WERI-Rb-1 (cell line): ENCODE data around the gene KSR1.
"Not testable (repeated sequence)": the region's sequence is repeated elsewhere in the genome, so short reads cannot be mapped to it uniquely, and the experiment has no call there.

Experiments
- DNase-seq: peaks from one replicate; pipeline ENCODE4 v3.0.0-alpha.2; 2020
- H3K27ac ChIP-seq: fragments of 250-450 bp; sonication (Bioruptor Pico); 2 replicates; pipeline ENCODE4 v1.5.1; 2020; ENCODE audit warnings: mild to moderate bottlenecking, moderate library complexity
- H3K27me3 ChIP-seq: fragments of 250-450 bp; sonication (Bioruptor Pico); 2 replicates; pipeline ENCODE4 v1.5.1; 2021; ENCODE audit warnings: mild to moderate bottlenecking, low read depth, moderate library complexity; ENCODE audit not compliant: insufficient read depth, severe bottlenecking
- H3K36me3 ChIP-seq: fragments of 250-450 bp; sonication (Bioruptor Pico); 2 replicates; pipeline ENCODE4 v1.5.1; 2020; ENCODE audit warnings: mild to moderate bottlenecking, moderate library complexity
- H3K4me3 ChIP-seq: 2 replicates; pipeline ENCODE4 v1.5.1; 2011; ENCODE audit warnings: low read depth, mild to moderate bottlenecking, control low read depth, low read length
- H3K9me3 ChIP-seq: fragments of 250-450 bp; sonication (Bioruptor Pico); 2 replicates; pipeline ENCODE4 v1.5.1; 2021; ENCODE audit warnings: mild to moderate bottlenecking, moderate library complexity; ENCODE audit not compliant: severe bottlenecking
- CTCF ChIP-seq: IDR thresholded peaks from 2 replicates; pipeline ENCODE4 v1.5.1; 2011; ENCODE audit warnings: low read depth, mild to moderate bottlenecking, control low read depth, inconsistent platforms, low read length

The KSR1 gene

GRCh38 chr17:27657620-27658019 lies 201.4 kb downstream of the KSR1 start:
- TF ChIP-seq CTCF = no peak
- Histone ChIP-seq H3K9me3 (no peaks in the 10 kb centered on the region), H3K27ac (no peak overlapping the region), H3K36me3 (no peaks in the 10 kb centered on the region), H3K4me3 (no peak overlapping the region), H3K27me3 (no peaks in the 10 kb centered on the region)
- no peak for DNase-seq

- no peak for DNase-seq
- TF ChIP-seq CTCF = no peak
- Histone ChIP-seq H3K27ac (no peak overlapping the region), H3K9me3 (no peaks in the 10 kb centered on the region), H3K4me3 (no peak overlapping the region), H3K36me3 (no peaks in the 10 kb centered on the region), H3K27me3 (no peaks in the 10 kb centered on the region)
Measured at GRCh38 chr17:27659683-27660082, 203.4 kb downstream of the KSR1 start.

GRCh38 chr17:27660436-27660835 lies 204.2 kb downstream of the KSR1 start:
- TF ChIP-seq CTCF = no peak

GRCh38 chr17:27663936-27664605 lies 207.8 kb downstream of the KSR1 start:
- H3K36me3 ChIP-seq = no peaks in the 10 kb centered on the region
- no peak overlapping the region for H3K4me3 ChIP-seq
- no peaks in the 10 kb centered on the region for H3K27me3 ChIP-seq
- no peak for TF ChIP-seq CTCF
- H3K9me3 ChIP-seq = no peaks in the 10 kb centered on the region
- DNase-seq = no peak
- no peak overlapping the region for H3K27ac ChIP-seq

More at GRCh38 chr17:27660436-27660835, 204.2 kb downstream of the KSR1 start:
- Histone ChIP-seq H3K36me3 (no peaks in the 10 kb centered on the region), H3K4me3 (no peak overlapping the region), H3K27ac (no peak overlapping the region), H3K9me3 (no peaks in the 10 kb centered on the region), H3K27me3 (no peaks in the 10 kb centered on the region)
- no peak for DNase-seq

- no peaks in the 10 kb centered on the region for H3K9me3 ChIP-seq
- no peak overlapping the region for H3K4me3 ChIP-seq
- DNase-seq = no peak
- no peak overlapping the region for H3K27ac ChIP-seq
- H3K27me3 ChIP-seq = no peaks in the 10 kb centered on the region
- no peak for TF ChIP-seq CTCF
- H3K36me3 ChIP-seq = no peaks in the 10 kb centered on the region
Measured at GRCh38 chr17:27664606-27664965, 208.3 kb downstream of the KSR1 start.

GRCh38 chr17:27665549-27665948 lies 209.3 kb downstream of the KSR1 start:
- DNase-seq = no peak
- H3K4me3 ChIP-seq = no peak overlapping the region
- no peak overlapping the region for H3K27ac ChIP-seq
- no peaks in the 10 kb centered on the region for H3K27me3 ChIP-seq
- TF ChIP-seq CTCF = no peak
- no peaks in the 10 kb centered on the region for H3K9me3 ChIP-seq
- no peaks in the 10 kb centered on the region for H3K36me3 ChIP-seq

GRCh38 chr17:27666270-27666669 lies 210.0 kb downstream of the KSR1 start:
- not testable (repeated sequence) for H3K9me3 ChIP-seq, H3K27ac ChIP-seq, H3K27me3 ChIP-seq, H3K4me3 ChIP-seq, DNase-seq, H3K36me3 ChIP-seq
